GM19099 (cell line): ENCODE data around the gene MLEC.

Source experiments
- POLR2A ChIP-seq: IDR thresholded peaks from 3 replicates; pipeline ENCODE4 v1.6.1; 2011; ENCODE audit warnings: low read depth; ENCODE audit not compliant: insufficient read length; ENCODE audit errors: extremely low read depth

Gene MLEC

DNA sequence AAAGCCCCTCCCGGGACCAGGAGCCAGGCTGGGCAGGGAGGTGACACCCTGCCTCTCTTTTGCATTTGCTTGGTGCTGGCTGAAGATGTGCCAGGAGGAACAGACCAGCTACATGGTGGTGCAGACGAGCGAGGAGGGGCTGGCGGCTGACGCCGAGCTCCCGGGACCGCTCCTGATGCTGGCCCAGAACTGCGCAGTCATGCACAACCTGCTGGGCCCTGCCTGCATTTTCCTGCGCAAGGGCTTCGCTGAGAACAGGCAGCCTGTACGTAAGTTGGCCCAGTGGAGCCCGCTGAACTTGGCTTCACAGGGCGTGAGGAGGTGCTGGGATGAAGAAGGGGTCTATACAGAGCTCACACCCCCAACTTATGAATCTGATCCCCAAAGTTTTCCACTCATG is 30.9 kb upstream of the MLEC start:
- no peak for TF ChIP-seq POLR2A

DNA sequence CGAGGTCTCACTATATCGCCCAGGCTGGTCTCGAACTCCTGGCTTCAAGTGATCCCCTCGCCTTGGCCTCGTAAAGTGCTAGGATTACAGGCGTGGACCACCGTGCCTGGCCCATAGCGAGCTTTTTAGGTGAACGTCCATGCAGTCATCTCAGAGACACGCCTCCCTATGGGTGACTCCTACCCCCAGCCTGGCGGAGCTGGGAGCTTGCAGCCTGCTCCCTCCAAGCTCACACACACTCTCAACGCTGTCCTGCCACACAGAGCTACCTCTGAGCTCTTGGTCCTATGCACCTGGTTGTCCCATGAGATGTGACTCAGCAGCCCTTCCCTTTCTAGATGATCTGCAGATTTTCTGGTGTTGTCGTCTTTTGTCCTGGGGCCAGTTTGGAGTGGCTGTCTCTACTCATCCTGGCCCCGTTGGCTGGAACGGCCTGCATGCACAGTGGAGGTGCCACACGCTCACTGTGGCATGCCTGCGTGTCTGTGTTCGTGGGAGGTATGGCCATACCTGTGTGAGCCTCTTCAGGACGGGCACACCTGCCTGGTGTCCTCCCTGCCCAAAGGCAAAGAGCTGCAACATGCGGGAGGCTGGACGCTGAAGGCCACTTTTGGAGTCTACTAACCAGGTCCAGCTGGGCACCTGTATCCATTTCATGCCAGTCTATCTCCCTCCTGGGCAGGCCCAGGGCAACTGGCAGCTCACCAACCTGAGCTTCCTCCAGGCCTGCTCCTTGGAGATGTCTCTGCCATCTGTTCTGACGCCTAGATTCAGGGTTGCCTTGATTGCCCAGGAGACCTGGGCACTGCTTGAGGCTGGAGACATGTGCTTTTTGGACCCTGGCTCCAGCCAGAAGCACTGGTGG is 28.4 kb upstream of the MLEC start:
- no peak for TF ChIP-seq POLR2A

DNA sequence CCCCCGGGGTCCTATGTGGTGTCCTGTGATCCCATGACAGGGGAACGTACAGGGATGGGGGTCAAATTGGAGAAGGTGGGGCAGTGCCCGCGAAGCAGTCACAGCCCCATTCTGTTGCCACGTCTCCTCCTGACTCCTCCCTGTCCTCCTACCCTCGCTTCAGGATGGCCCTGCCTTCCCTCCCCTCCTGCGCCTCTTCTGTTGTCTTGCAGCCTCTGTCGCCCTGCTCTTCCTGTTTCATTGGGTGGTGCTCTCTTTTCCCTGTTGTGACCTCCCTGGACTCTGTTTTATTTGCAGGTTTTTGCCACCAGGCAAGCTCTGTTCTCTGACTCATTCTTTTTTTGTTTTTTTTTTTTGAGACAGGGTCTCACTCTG is 27.8 kb upstream of the MLEC start:
- no peak for TF ChIP-seq POLR2A

DNA sequence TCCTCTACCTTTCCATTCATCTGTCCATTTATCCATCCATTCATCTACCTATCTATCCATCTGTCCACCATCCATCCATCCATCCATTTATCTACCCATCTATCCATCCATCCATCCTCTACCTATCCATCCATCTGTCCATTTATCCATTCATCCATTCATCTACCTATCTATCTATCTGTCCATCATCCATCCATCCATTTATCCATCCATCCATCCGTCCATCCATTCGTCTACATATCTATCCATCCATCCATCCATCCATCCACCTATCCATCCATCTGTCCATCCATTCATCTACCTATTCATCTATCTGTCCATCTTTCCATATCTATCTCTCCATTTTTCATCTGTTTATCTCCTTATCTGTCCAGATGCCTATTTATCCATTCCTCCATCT is 25.5 kb upstream of the MLEC start:
- no peak for TF ChIP-seq POLR2A

DNA sequence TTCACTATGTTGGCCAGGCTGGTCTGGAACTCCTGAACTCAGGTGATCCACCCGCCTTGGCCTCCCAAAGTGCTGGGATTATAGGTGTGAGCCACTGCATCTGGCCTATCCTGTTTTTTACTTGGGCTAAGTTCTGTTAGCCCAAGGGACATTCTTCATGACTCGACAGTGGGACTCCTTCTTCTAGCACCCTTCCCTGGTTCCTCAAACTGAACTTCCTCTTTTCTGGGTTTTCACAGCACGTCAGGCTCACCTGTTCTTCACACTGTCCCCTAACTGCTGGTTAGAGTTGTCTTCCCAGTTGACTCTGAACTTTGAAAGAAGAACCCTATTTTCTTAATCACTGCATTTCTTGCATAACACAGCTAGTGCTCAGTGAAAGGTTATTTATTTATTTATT is 24.1 kb upstream of the MLEC start:
- no peak for TF ChIP-seq POLR2A

DNA sequence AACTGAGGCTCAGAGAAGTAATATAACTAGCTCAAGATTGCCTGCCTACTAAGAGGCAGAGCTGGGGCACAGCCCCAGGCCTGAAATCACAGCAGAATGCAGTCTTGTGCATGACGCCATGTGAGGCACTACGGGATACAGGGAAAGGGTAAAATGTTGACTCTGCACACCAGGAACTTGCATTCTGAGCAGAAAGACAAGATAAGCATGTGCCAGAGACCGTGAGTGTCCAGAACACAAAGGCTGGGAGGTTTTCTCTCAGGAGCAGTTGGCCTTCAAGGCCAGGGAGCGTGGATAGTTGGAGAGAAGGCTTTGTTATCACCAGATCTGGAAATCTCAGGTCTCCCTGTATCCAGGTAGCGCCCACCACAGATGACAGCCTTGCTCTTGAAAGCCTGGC is 23.2 kb upstream of the MLEC start:
- TF ChIP-seq POLR2A, result no peak

DNA sequence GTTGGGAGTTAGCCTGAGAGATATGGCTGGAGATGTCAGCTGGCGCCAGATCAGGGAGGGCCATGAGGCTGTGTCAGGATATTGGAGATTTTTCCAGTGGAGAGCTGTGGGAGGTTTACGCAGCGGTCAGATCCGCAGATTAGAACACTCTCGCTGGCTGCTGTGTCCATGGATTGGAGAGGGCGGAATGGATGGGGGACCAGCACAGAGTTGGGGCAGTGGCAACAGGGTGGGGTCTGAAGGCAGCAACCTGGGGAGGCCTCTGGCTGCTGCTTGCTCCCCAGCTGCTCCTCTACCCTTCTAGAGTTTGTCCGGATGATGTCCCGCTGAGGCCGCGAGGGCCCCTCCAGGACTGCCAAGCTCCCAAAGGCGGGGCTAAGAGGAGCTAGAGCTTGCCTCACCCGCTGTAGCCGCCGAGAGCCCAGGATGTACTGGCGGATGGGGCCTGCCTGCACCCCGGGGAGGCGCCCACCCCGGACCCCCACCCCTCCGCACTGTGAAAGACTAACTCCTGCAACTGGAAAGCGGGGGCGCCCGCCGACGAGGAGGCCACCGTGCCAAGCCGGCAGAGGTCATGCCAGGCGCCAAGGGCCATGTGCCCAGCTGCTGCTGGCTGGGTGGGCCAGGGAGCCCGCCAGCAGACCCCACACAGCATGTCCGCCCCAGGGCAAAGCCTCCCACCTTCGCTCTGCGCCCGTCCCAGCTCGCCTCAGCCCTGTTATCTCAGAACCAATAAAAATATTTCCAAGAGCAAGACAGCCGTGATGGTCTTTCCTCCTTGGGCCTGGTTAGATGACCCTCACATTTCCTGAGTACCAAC is 20.2 kb upstream of the MLEC start:
- no peak for TF ChIP-seq POLR2A

DNA sequence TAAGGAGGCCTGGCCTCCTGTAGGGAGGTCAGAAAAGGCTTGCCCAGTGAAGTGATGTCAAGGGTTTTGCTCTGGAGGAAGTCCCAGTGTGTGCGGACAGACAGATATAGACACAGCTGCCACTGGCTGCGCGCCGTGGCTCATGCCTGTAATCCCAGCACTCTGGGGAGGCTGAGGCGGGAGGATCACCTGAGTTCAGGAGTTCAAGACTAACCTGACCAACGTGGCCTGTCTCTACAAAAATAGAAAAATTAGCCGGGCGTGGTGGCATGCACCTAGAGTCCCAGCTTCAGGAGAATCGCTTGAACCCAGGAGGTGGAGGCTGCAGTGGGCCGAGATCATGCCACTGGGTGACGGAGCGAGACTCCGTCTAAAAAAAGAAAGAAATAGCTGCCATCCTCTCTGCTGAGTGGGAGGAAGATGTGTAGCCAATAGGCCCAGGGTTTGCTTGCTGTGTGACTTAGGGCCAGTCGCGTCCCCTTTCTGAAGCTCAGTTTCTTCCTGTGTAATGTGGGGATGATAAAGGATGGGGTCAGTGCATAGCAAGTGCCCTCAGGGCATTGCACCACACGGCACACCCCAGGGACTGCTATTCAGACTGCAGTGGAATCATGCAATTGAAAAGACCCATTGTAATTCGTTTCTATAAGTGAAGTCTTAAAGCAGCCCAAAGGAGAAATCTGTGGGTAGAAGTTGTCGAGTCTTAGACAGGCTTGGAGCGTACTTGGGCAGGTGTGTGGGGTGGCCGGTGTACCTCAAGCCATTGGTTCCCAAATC is 18.7 kb upstream of the MLEC start:
- no peak for TF ChIP-seq POLR2A

DNA sequence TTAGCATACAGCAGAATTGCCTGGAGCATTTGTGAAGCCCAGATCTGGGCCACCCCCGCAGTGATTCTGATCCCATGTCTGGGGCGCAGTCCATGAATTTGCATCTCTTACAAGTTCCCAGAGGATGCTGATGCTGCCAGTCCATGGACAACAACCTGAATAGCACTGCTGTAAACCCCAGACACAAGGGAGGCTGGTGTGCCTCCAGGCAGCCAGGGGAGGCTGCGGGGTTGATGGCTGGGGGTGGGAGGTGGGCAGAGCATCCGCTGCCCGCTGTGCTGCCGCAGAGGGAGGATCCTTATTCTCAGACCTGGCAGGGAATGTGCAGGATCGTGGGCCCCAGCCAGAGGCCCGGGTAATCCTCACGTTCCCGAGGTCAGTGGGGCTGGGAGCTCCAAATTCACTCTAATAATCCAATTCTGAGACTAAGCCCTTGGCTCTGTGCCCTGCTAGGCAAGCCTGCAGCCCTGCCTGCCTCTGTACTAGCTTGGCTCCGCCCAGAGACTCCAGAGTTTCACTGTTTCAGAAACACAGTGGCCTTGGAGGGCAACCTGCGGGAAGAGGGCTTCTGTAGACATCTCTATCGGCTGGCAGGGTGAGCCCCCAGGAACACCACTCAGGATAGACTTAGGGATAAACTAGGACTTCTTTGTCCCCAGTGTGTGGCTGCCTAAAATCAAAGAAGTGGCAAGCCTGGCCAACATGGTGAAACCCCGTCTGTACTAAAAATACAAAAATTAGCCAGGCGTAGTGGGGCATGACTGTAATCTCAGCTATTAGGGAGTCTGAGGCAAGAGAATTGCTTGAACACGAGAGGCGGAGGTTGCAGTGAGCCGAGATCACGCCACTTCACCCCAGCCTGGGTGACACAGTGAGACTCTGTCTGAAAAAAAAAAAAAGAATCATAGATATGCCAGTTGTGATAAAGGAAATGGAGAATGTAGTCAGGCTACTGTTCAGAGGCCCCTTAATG is 17.8 kb upstream of the MLEC start:
- no peak for TF ChIP-seq POLR2A

DNA sequence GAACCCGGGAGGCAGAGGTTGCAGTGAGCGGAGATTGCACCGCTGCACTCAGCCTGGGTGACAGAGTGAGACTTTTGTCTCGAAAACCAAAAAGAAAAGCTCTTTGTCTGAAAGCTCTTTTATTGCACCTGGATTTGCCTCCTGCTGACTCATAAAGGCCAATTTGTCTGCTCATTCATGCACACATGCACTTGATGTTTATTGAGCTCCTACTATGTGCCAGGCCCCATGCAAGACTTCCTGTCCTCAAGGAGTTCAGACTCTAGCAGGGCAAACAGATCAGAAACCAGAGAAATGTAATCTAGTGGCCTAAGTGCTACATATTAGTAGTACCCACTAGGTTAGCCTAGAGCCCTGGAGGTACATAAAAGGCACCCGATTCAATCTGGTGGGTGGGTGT is 16.3 kb upstream of the MLEC start:
- no peak for TF ChIP-seq POLR2A

DNA sequence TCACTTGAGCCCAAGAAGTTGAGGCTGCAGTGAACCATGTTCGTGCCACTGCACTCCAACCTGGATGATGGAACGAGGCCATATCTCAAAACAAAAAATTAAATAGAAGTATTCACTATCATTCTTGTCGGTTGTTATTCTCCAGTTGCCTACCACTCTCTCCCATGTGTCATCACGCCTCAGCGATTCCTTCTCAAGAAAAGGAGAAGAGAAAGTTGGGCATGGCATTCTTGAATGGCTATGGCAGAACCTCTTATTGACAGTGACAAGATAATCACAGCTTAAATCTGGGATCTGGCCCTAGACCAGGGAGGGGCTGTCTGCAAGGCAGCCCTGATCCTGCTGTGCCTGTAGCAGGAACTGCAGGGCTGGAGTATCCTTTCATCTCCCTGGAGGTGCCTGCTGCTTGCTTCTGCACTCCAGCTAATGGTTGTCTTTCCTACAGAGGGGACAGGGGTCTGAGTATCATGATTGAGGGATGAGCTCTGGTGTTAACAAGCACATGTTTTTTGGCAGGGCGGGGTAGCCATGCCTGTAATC is 12.8 kb upstream of the MLEC start:
- TF ChIP-seq POLR2A, result no peak

DNA sequence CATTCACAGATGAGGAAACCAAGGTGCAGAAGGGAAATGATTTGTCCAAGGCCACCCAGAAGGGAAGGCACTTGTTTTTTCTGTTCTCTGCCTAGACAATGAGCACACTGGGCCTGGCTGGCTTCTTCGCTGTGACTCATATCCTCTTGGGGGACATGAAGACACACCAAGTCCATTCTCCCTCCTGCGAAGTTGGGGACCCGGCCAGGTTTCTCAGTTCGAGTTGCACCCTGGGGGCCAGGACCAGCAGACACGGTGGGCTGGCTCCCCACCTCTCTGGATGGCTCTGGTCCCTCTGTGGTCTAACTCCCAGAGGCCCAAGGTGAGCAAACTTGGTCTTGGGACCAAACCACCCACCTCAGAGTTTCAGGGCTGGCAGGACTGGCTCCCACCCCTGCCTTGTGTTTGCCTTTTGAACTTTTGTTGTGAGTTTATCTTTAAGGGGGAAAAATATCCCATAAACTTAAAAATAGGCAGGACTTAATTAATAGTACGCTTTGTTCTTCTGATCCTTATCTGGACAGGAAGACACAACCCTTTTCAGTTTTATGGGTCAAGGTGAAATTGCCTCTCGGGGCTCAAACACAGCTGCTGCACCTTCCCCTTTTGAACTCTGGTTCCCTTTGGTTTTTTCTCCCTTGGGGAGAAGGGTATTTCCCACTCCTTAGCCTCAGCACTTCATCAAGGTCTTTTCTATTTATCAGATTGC is 9.0 kb upstream of the MLEC start:
- no peak for TF ChIP-seq POLR2A

DNA sequence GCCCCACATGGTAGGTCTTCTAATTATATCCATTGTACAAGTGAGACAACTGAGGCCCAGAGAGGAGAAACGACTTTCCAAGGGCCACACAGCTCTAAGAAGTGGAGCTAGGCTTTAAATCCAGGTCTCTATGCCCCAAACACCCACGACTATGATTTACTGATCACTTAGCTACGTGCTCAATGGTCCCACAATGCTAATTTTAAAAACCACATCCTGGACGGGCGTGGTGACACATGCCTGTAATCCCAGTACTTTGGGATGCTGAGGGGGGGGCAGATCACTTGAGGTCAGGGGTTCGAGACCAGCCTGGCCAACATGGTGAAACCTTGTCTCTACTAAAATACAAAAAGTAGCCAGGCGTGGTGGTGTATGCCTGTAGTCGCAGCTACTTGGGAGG is 8.4 kb upstream of the MLEC start:
- TF ChIP-seq POLR2A, result no peak
